GM19193 (cell line): ENCODE results near the gene MAP3K20.

Experiments used
- POLR2A ChIP-seq: IDR thresholded peaks from 4 replicates; pipeline ENCODE4 v1.6.1; 2011; ENCODE audit not compliant: insufficient read depth, insufficient read length; ENCODE audit errors: extremely low read depth

MAP3K20 gene

DNA sequence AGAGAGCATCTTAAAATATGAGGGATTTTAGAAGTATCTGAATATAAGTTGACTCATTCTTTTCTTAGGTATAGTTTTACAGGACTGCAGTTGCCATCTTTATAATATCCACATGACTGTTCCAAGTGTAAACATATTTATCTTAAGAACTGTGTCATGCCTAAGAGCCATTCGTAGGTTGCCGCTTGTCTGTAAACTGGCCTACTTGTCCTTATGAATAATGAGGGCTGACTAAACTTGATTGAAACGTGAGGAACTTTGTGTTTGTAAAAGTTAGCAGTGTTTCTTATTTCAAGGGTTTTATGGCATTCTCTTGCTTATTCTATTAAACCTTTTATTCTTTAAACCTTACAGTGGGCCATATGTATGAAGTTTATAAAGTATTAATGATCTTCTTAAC, 99.6 kb downstream of the MAP3K20 start:
- TF ChIP-seq POLR2A: no peak

DNA sequence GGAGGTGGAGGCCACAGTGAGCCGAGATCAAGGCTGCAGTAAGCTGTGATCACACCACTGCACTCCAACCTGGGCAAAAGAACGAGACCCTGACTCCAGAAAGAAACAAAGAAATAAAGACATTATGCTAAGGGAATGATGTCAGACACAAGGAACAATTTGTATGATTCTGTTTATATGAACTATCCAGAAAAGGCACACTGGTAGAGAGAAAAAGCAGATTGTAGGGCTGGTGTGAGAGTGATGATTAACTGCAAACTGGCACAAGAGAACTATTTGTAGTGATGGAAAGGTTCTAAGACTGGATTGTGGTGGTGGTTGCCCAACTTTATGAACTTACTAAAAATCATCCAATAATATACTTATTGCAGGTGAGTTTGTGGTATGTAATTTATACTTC, 106.3 kb downstream of the MAP3K20 start:
- TF ChIP-seq POLR2A: no peak

DNA sequence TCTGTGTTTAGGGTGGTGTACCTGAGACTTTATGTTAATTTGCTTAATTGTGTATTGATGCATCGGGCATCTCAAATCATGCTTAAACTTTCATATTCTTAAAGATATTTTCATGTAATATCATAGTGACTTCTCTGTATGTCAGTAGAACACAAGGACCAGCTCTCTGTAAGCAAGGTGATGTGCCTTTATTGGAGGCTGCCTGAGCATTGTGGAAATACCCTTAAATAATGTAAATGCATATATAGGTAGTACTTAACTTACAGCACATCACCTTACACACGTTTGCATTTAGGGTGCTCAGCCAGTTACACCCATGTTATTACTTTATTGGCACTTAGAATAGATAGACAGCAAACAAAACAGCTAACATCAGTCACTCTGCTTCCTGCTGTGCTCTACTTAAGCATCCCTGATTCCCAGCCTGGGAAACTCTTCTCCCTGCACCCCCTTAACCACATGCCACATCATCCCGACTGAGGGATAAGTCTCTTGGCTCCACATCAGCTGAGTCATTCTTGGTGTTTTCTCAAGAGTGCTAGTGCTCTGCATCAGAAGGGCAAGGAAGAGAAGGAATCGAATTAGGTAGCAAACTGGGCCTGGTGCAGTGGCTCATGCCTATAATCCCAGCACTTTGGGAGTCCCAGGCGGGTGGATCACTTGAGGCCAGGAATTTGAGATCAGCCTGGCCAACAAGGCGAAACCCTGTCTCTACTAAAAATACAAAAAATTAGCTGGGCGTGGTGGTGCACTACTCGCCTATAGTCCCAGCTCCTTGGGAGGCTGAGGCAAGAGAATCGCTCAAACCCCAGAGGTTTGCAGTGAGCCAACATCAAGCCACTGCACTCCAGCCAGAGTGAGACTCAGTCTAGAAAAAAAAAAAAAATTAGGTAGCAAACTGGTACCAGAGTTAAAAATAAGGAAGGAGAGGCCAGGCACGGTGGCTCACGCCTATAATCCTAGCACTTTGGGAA, 108.7 kb downstream of the MAP3K20 start:
- no peak for TF ChIP-seq POLR2A

DNA sequence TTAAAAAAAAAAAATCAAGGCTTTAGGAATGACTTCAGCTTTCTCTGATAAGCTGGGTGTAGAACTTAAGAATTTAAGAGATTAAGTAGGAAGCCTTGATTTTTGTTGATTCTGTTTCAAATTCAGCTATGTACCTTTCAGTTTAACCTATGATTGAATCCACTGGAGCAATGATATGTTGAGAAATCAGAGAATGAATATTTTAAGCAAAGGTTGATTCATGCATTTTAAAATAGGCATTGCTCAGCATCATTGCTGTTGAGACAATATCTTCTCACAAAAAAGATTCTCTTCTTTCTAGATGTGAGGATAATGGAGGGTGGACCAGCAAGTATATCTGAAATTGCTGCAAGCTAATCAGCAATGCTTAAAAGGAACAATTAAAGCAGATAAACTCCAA, 109.8 kb downstream of the MAP3K20 start:
- no peak for TF ChIP-seq POLR2A

DNA sequence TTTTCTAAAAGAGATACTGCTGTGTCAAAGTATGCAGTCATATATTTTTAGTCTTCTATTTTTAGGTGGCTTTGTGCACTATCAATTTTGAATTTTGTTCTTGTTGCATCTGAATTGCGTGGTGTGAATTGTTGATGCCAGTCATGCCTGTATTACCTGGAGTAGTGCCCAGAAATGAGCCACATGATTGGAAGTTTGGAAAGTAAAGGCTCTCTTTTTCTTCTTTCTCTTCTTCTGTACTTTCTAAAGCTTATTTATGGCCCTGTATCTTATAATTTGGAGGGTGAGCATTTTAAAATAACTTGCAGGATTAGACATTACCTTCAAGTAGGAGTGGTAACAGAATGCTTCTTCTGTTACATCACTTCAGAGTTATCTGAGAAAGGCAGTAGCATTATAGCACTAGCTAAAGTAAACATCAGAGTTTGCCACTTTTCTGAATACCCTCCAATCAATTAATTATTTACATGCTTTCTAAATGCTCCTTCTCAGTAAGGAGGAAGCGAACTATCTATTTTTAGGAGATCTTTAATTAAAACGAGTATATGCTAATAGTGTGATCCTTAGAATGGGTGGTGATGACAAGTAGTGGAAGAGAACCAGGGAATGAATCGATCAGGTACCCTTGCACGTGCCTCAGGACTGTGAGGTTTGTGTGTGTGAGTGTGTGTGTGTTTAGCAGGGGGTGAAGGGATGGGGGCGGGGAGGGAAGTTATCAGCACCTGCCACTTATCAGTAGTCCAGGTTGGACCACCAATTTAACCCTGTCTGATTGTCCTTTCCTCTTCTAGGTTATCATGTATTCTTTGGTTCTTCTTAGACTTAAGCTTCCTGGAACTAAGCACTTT, 112.5 kb downstream of the MAP3K20 start:
- TF ChIP-seq POLR2A: no peak

DNA sequence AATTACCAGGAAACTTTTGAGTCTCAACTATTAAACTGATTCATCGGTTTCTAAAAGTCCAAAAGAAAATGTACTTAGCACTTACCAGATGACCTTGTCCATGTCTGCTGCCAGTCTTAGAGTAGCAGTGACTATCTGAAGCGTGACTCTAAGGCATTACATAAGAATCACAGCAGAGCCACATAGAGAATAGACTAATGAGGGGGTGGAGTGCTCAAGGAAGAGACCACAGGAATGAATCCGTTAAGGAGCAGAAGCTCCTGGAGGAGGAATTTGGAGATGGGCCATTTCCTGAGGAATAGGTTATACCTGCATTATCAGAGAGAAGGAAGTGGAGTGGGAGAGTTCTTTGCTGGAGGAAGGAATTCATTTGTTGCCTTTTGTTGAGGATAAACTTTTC, 116.0 kb downstream of the MAP3K20 start:
- no peak for TF ChIP-seq POLR2A

DNA sequence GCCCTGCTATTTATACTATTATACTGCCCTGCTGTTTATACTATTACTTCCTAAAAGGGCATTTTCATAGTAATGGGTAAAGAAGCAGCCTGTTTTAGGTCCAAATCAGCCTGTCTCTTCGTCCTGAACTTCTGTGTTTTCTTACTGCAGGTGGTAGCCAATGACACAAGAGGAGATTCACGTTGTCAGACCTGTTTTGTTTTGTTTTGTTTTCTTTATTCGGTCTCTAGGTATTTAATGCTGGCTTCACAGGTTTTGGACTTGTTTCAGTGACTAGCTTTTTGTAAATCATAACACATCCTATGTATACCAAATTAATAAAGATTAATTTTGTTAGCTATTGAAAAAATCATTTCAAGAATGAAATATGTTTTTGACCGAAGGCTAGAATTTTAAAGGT, 116.4 kb downstream of the MAP3K20 start:
- TF ChIP-seq POLR2A: no peak

DNA sequence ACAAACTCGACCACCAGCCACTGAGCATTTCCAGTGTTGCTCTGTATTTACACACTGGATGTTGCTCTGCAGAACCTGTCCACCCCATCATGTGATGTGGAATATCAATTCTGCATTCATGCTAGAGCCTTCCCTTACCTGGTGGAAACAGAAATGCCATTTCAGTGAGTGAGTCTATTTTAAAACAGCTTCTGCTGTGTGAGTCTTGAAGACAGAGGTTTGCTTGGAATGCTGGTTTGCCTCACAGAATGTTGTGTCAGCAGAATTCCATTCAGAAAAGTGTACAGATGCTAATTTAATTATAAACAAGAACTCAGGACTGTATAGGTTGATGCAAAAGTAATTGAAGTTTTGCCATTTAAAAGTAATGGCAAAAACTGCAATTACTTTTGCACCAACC, 118.3 kb downstream of the MAP3K20 start:
- TF ChIP-seq POLR2A: no peak

DNA sequence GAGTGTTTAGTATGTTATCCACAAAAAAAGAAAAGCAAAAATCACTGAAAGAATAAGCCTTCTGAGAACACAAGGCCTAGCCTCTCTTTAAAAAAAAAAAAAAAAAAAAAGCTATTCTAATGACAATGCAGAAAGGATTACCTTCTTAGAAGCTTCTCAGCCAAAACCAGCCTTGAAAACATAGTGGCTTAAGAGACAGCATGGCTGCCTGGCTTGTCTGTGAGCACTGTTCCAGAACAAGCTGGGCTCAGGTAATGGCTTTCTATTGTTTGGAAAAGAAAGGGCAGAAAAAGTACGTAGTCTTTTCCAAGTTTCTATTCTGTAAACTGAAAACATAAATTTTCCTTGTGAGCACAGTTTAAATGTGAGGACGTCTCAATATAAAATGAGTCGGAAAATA, 119.5 kb downstream of the MAP3K20 start:
- no peak for TF ChIP-seq POLR2A

DNA sequence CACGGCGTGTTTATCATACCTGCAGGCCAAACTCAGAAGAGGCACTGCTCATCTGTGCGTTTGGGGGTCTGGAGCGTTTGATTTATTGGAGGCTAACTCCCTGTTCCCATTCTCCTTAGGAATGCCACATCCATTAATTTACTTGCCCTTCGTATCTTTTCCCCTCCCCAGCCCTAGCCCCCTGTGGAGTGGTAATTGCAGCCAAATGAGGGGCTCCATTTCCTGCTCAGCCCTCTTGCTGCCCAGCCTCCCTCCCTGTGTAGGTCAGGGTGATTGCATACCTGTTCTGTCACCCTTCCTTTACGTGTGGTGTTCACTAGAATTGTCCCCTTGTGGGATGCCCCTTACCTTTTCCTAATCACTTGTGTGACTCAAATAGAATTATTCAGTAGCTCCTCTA, 120.4 kb downstream of the MAP3K20 start:
- no peak for TF ChIP-seq POLR2A

DNA sequence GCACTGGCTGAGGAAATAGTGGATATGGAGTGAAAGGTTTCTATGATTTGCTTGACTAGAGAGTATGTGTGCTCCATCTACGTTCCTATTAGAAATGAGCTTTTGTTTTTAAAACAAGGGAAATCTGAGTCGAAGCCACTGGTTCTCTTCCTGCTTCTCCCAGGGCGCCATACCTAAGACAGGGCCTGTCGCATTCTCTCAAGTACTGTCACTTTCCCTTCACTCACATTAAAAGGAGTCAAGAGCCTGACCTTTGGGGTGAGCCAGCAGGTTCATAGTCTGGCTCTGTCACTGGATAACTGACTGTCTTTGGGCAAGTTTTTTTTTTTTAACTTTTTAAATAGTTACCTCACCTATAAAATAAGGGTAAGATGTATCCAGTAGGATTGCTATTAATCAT, 121.0 kb downstream of the MAP3K20 start:
- TF ChIP-seq POLR2A: no peak

DNA sequence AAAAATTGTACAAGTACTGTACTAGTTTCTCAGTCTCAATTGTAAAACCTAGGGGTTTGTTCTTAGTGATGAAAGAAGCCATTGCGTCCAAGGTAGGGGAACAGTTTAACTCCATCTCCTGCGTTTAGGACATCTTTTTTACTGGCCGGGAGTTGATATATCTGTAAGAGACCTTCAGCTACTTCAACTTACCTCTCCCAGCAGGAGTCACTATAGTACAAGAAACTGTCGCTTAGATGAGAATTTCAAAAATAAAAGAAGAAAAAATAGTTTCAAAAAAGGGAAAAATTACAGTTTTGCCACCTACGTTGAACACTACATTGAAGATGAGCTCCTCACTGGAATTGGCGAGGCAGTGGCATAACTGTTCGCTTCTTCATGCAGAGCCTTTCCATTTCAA, 122.7 kb downstream of the MAP3K20 start:
- no peak for TF ChIP-seq POLR2A

DNA sequence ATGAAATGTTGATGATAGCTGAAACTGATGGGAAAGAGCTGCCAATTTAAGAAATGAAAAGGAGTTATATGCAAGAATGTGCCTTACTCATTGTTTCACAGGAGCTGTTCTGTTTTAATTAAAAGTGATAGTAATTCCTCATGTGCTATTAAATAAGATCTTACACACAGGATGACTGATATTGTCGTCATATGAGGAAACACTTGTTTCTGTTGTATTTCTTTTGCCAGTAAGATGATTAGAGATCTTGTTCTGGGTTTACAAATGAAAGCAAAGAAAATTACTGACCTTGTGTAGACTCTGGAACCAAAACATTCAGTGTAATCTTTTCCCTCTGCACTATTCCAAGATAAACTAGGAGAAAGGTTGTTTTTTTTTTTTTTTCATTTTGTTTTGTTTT, 123.6 kb downstream of the MAP3K20 start:
- no peak for TF ChIP-seq POLR2A

DNA sequence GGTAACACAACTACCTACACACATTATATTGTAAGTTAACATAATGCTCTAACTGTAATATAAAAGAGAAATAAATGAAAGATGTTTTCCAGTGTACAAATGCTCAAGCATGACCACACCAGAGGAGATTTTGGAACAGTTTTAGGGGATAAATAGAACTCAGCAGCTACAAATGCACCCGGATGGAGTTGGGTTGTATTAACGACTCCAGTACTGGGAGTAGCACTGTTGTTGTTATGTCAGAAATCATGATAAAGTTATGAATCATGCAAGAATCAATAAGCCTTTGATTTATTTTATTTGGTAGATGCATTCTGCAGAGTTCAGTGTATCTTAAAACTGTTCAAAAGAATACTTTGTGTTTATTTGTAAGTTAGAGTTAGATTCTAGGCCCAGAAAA, 126.9 kb downstream of the MAP3K20 start:
- no peak for TF ChIP-seq POLR2A

DNA sequence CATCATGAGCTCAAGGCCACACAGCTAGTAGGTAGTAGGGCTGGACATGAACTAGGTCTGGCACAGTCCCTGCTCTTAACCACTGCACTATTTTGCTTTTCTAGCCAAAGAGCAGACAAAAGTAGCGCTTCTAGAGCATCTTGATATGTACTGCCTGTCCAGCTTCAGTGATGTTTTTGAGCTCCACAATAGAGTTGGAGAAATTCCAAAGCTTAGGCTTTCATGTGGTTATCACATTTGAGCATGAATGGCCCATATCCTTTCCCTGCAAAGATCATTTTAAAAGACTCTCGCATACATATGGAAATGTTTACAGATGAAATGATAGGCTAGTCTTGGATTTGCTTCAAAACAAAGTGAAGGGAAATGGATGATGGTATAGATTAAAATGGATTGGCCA, 128.7 kb downstream of the MAP3K20 start:
- TF ChIP-seq POLR2A: no peak

DNA sequence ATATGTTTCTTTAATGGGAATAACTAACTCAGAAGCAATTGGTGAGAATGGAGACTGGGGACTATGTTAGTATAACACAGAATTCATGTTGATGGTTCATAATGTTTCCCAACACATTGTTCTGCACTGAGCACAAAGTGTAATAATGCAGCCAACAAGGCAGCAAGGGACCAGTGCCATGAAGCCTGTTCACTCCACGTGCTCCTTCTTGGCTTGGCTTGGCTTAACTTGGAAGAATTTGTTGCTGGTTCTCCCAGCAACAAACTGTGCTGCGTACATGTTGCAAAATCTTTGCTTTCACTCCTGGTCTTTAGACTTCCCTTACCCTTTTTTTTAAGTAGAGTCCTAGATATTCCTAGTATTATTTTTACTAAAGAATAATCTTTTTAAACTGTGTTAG, 129.7 kb downstream of the MAP3K20 start:
- no peak for TF ChIP-seq POLR2A
